Mammary epithelial cell (primary cell): ENCODE data around the gene NPHP4.

Source experiments
- CTCF ChIP-seq, 2 donors: IDR thresholded peaks in 1 of 2; conservative IDR thresholded peaks in 1 of 2; 2 replicates each; pipeline ENCODE4 v1.5.1; 2011 to 2012; ENCODE audit warnings: inconsistent platforms in 2 of 2, low read length in 2 of 2, mild to moderate bottlenecking in 2 of 2, control low read depth in 1 of 2, low read depth in 1 of 2; ENCODE audit not compliant: insufficient read depth in 1 of 2; ENCODE audit errors: extremely low read depth in 1 of 2
- EZH2 ChIP-seq: IDR thresholded peaks from 2 replicates; pipeline ENCODE4 v1.6.1; 2012; ENCODE audit warnings: low read length, inconsistent platforms, borderline replicate concordance

GRCh38 chr1:6014130-6014999 lies 22.1 kb upstream of the NPHP4 start:
- TF ChIP-seq CTCF (conservative IDR thresholded peaks at IDR 0.05 in 1 of 2, IDR thresholded peaks at IDR 0.05 in 1 of 2; ENCODE audit: extremely low read depth in 1 of 2, insufficient read depth in 1 of 2, low read depth in 1 of 2, low read length in 2 of 2) (no peak), EZH2 (no peak)
